ENCODE measurements around the gene NTRK2.

The NTRK2 gene

GRCh38 chr9:84793251-84793650, 123.7 kb downstream of the NTRK2 start:
- no peak for DNase-seq (ENCODE audit: extremely low spot score)
- ChIA-PET CTCF (no interaction called here), POLR2A (no interaction called here)
- TF ChIP-seq TARDBP (IDR thresholded peaks at IDR 0.05) = no peak
- TF ChIP-seq ZNF384 (IDR thresholded peaks at IDR 0.05) = no peak
- no peak for TF ChIP-seq HDGF (IDR thresholded peaks at IDR 0.05; ENCODE audit: borderline replicate concordance)
- TF ChIP-seq FOXK2 (IDR thresholded peaks at IDR 0.05) = no peak
- TF ChIP-seq LEF1 (IDR thresholded peaks at IDR 0.05; ENCODE audit: borderline replicate concordance) = no peak
- TF ChIP-seq CTBP1 (IDR thresholded peaks at IDR 0.05; ENCODE audit: borderline replicate concordance) = no peak
- no peak for TF ChIP-seq FOXA1 (IDR thresholded peaks at IDR 0.05)
- no peak for TF ChIP-seq SP1 (IDR thresholded peaks at IDR 0.05)
- TF ChIP-seq PKNOX1 (IDR thresholded peaks at IDR 0.05) = no peak
- no peak for TF ChIP-seq ARNT (IDR thresholded peaks at IDR 0.05)
- TF ChIP-seq L3MBTL2 (conservative IDR thresholded peaks at IDR 0.05) = no peak
- TF ChIP-seq NFRKB (IDR thresholded peaks at IDR 0.05) = no peak
- no peak for TF ChIP-seq FOXM1 (IDR thresholded peaks at IDR 0.05; ENCODE audit: borderline replicate concordance)
- no peak for TF ChIP-seq SUZ12 (IDR thresholded peaks at IDR 0.05)
- TF ChIP-seq ELF4 (IDR thresholded peaks at IDR 0.05) = no peak
- TF ChIP-seq BHLHE40 (IDR thresholded peaks at IDR 0.05; ENCODE audit: borderline replicate concordance) = no peak

GRCh38 chr9:84794981-84795637, 125.6 kb downstream of the NTRK2 start:
- CTCF ChIA-PET = no interaction called here
- TF ChIP-seq ELF4 (IDR thresholded peaks at IDR 0.05) = no peak
- TF ChIP-seq L3MBTL2 (conservative IDR thresholded peaks at IDR 0.05) = no peak
- TF ChIP-seq FOXA1 (IDR thresholded peaks at IDR 0.05) = no peak
- TF ChIP-seq CTBP1 (IDR thresholded peaks at IDR 0.05; ENCODE audit: borderline replicate concordance) = no peak
- no peak for TF ChIP-seq FOXM1 (IDR thresholded peaks at IDR 0.05; ENCODE audit: borderline replicate concordance)
- TF ChIP-seq LEF1 (IDR thresholded peaks at IDR 0.05; ENCODE audit: borderline replicate concordance) = no peak
- no peak for TF ChIP-seq ZNF384 (IDR thresholded peaks at IDR 0.05)
- TF ChIP-seq FOXK2 (IDR thresholded peaks at IDR 0.05) = no peak
- POLR2A ChIA-PET = no interaction called here
- no peak for DNase-seq (ENCODE audit: extremely low spot score)

GRCh38 chr9:84796404-84796803, 126.9 kb downstream of the NTRK2 start:
- POLR2A ChIA-PET = no interaction called here
- no peak for TF ChIP-seq SP1 (IDR thresholded peaks at IDR 0.05)
- no peak for TF ChIP-seq FOXA1 (IDR thresholded peaks at IDR 0.05)
- TF ChIP-seq ZNF384 (IDR thresholded peaks at IDR 0.05) = no peak
- TF ChIP-seq BHLHE40 (IDR thresholded peaks at IDR 0.05; ENCODE audit: borderline replicate concordance) = no peak
- no peak for TF ChIP-seq TARDBP (IDR thresholded peaks at IDR 0.05)
- TF ChIP-seq CTBP1 (IDR thresholded peaks at IDR 0.05; ENCODE audit: borderline replicate concordance) = no peak
- TF ChIP-seq NFRKB (IDR thresholded peaks at IDR 0.05) = no peak
- TF ChIP-seq FOXK2 (IDR thresholded peaks at IDR 0.05) = no peak
- CTCF ChIA-PET = no interaction called here
- no peak for DNase-seq (ENCODE audit: extremely low spot score)

GRCh38 chr9:84799251-84799650, 129.7 kb downstream of the NTRK2 start:
- DNase-seq (ENCODE audit: extremely low spot score) = no peak
- TF ChIP-seq ELF4 (IDR thresholded peaks at IDR 0.05) (no peak), TARDBP (IDR thresholded peaks at IDR 0.05) (no peak), SP1 (IDR thresholded peaks at IDR 0.05) (no peak), L3MBTL2 (conservative IDR thresholded peaks at IDR 0.05) (no peak), ARNT (IDR thresholded peaks at IDR 0.05) (no peak), FOXM1 (IDR thresholded peaks at IDR 0.05; ENCODE audit: borderline replicate concordance) (no peak), ZNF384 (IDR thresholded peaks at IDR 0.05) (no peak), HDGF (IDR thresholded peaks at IDR 0.05; ENCODE audit: borderline replicate concordance) (no peak), FOXA1 (IDR thresholded peaks at IDR 0.05) (no peak), PKNOX1 (IDR thresholded peaks at IDR 0.05) (no peak), BHLHE40 (IDR thresholded peaks at IDR 0.05; ENCODE audit: borderline replicate concordance) (no peak), NFRKB (IDR thresholded peaks at IDR 0.05) (no peak), FOXK2 (IDR thresholded peaks at IDR 0.05) (no peak)
- CTCF ChIA-PET = no interaction called here
- POLR2A ChIA-PET = no interaction called here

GRCh38 chr9:84804951-84805694, 135.6 kb downstream of the NTRK2 start:
- ChIA-PET POLR2A (no interaction called here), CTCF (no interaction called here)

More at GRCh38 chr9:84804951-84805694, 135.6 kb downstream of the NTRK2 start:
- TF ChIP-seq SP1 (IDR thresholded peaks at IDR 0.05) = no peak
- TF ChIP-seq PKNOX1 (IDR thresholded peaks at IDR 0.05) = no peak
- no peak for TF ChIP-seq CTBP1 (IDR thresholded peaks at IDR 0.05; ENCODE audit: borderline replicate concordance)
- no peak for TF ChIP-seq ELF4 (IDR thresholded peaks at IDR 0.05)
- TF ChIP-seq HDGF (IDR thresholded peaks at IDR 0.05; ENCODE audit: borderline replicate concordance) = no peak
- DNase-seq (ENCODE audit: extremely low spot score) = no peak

All from HEK293T (cell line).